ENCODE results near the gene ITIH2.
A peak's percentile ranks its signal among the peaks of the same experiment; 100 is the strongest.

DNA sequence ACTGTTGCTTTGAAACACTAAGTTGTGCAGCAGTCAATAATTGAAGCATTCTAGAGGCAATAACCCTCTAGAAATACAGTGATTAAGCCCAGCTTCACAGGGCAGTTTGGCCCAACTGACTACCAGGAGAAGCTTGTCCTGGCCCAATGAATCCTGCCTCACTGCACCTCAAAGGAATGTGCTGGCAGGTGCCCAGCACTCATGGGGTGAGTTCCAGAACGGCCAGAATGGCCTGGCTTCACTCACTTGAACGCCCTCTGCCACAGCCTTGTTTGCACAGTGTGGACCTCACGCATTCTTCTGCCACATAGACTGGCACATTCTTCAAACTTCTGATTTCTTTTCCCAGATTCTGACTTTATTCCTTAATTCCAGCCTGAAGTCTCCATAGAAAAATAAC, 6.6 kb upstream of the ITIH2 start:
- TF ChIP-seq CTCF (IDR thresholded peaks at IDR 0.05): no peak
- TF ChIP-seq POLR2AphosphoS5 (IDR thresholded peaks at IDR 0.05): peak; percentile 11 to 44
- no peak for TF ChIP-seq EP300 (IDR thresholded peaks at IDR 0.05)
- TF ChIP-seq POLR2A (IDR thresholded peaks at IDR 0.05; ENCODE audit: low read depth): no peak
